Neural progenitor cell (in vitro differentiated cells): ENCODE results near the gene GATA5. TPM values are rescaled to one million over a fixed set of nuclear protein-coding genes. Genes with fewer than 3 reads are reported as not detected.

Experiments
- DNase-seq: peaks from one replicate; pipeline ENCODE4 v3.0.0-alpha.2; 2016; ENCODE audit warnings: low spot score
- H2AFZ ChIP-seq: fragments of 200-600 bp; sonication (generic); replicated peaks from 2 replicates; pipeline ENCODE4 v1.6.1; 2016; ENCODE audit warnings: antibody characterized with exemption
- H3F3A ChIP-seq: fragments of 200-600 bp; sonication (generic); 2 replicates; pipeline ENCODE4 v1.6.1; 2016; ENCODE audit warnings: antibody characterized with exemption, low read depth
- H3K27ac ChIP-seq: fragments of 200-600 bp; sonication (generic); 2 replicates; pipeline ENCODE4 v1.5.1; 2016; ENCODE audit warnings: mild to moderate bottlenecking
- H3K27me3 ChIP-seq: fragments of 200-600 bp; sonication (generic); 2 replicates; pipeline ENCODE4 v1.6.1; 2016; ENCODE audit warnings: mild to moderate bottlenecking, moderate library complexity
- H3K36me3 ChIP-seq: fragments of 200-600 bp; sonication (generic); 2 replicates; pipeline ENCODE4 v1.5.1; 2016
- H3K4me1 ChIP-seq: fragments of 200-600 bp; sonication (generic); 2 replicates; pipeline ENCODE4 v1.6.1; 2016; ENCODE audit warnings: mixed run types
- H3K4me2 ChIP-seq: fragments of 200-600 bp; sonication (generic); 2 replicates; pipeline ENCODE4 v1.6.1; 2016
- H3K4me3 ChIP-seq: fragments of 200-600 bp; sonication (generic); 2 replicates; pipeline ENCODE4 v1.5.1; 2016
- H3K79me2 ChIP-seq: fragments of 200-600 bp; sonication (generic); 2 replicates; pipeline ENCODE4 v1.6.1; 2016; ENCODE audit warnings: low read depth
- H3K9ac ChIP-seq: fragments of 200-600 bp; sonication (generic); 2 replicates; pipeline ENCODE4 v1.6.1; 2016
- H3K9me3 ChIP-seq: fragments of 200-600 bp; sonication (generic); 2 replicates; pipeline ENCODE4 v1.5.1; 2016; ENCODE audit warnings: low read depth
- H4K20me1 ChIP-seq: fragments of 200-600 bp; sonication (generic); 2 replicates; pipeline ENCODE4 v1.6.1; 2016; ENCODE audit warnings: low read depth
- H3K27ac Mint-ChIP-seq: 3 replicates; pipeline ENCODE4 v1.8.0; 2021; ENCODE audit warnings: mixed read lengths
- H3K27me3 Mint-ChIP-seq: 2 replicates; pipeline ENCODE4 v1.8.0; 2022; ENCODE audit warnings: low read depth, mild to moderate bottlenecking, inconsistent platforms, moderate library complexity, mixed read lengths; ENCODE audit not compliant: insufficient read depth
- H3K36me3 Mint-ChIP-seq: 3 replicates; pipeline ENCODE4 v1.8.0; 2021; ENCODE audit warnings: mixed read lengths
- H3K4me1 Mint-ChIP-seq: 3 replicates; pipeline ENCODE4 v1.8.0; 2021; ENCODE audit warnings: mixed read lengths
- H3K4me3 Mint-ChIP-seq: 3 replicates; pipeline ENCODE4 v1.8.0; 2021; ENCODE audit warnings: mild to moderate bottlenecking, moderate library complexity, mixed read lengths
- H3K9me3 Mint-ChIP-seq: 3 replicates; pipeline ENCODE4 v1.8.0; 2020; ENCODE audit warnings: mixed read lengths
- EZH2 ChIP-seq: fragments of 200-600 bp; sonication (generic); IDR thresholded peaks from 2 replicates; pipeline ENCODE4 v1.6.1; 2017; ENCODE audit warnings: antibody characterized with exemption, mild to moderate bottlenecking, moderate library complexity
- EZH2phosphoT487 ChIP-seq: fragments of 200-600 bp; sonication (generic); IDR thresholded peaks from 2 replicates; pipeline ENCODE4 v1.6.1; 2017; ENCODE audit warnings: antibody characterized with exemption
- total RNA-seq: library from RNA; depleted of rRNA; stranded (reverse); fragments of >200 nt; gene quantifications from 2 replicates; pipeline ENCODE4 v1.2.3, GENCODE V29; 2015; ENCODE audit warnings: low replicate concordance
- TF ChIP-seq, protein P1 (sequence below): fragments of 200-600 bp; sonication (generic); IDR thresholded peaks from 2 replicates; pipeline ENCODE4 v1.5.1; 2017; ENCODE audit warnings: antibody characterized with exemption, mild to moderate bottlenecking

GATA5 gene
- total RNA-seq, 1 donor from 2014 or later = not detected

DNA sequence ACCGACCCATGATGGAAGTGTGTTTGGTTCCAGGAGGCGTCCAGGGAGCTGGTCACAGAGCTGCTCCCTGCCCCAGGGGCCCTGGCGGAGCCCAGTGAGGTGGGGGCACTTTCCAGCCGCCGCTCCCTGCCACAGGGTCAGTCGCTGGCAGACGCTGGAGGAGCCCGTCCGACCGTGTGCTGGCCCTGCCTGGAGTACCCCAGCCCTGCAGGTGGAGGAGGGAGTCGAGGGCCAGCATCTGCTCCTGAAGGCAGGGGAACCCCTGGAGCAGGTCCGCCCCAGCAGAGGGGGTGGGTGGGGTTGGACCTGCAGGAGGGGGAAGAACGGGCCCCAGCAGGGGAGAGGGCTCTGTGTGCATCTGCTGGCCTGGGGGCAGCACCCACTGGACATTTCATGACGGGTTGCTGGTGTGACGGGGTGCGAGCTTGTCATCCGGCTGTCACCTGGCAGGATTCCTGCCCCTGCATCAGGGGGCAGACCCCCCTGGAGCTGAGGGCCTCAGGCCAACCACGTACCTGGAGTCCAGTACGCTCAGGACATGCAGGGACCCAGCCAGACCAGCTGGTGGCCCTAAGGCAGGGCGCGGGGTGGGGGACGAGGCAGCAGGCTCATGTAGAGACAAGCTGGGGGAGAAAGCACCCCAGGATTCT, 32.3 kb upstream of the GATA5 start:
- no peaks in the 10 kb centered on the region for H3K9me3 Mint-ChIP-seq
- no peak overlapping the region for H3K27ac Mint-ChIP-seq
- H4K20me1 ChIP-seq = no peaks in the 10 kb centered on the region
- peaks cover 16% of the 10 kb centered on the region for H3K27me3 Mint-ChIP-seq
- no peaks in the 10 kb centered on the region for H3K36me3 ChIP-seq
- H3K27me3 ChIP-seq = no peaks in the 10 kb centered on the region
- no peaks in the 10 kb centered on the region for H3K79me2 ChIP-seq
- H3K4me2 ChIP-seq = no peak overlapping the region
- H3K4me1 Mint-ChIP-seq = no peaks in the 10 kb centered on the region
- no peak overlapping the region for H2AFZ ChIP-seq
- H3K4me3 Mint-ChIP-seq = no peak overlapping the region
- no peak overlapping the region for H3K27ac ChIP-seq
- H3F3A ChIP-seq = no peaks in the 10 kb centered on the region
- TF ChIP-seq, protein P1, sequence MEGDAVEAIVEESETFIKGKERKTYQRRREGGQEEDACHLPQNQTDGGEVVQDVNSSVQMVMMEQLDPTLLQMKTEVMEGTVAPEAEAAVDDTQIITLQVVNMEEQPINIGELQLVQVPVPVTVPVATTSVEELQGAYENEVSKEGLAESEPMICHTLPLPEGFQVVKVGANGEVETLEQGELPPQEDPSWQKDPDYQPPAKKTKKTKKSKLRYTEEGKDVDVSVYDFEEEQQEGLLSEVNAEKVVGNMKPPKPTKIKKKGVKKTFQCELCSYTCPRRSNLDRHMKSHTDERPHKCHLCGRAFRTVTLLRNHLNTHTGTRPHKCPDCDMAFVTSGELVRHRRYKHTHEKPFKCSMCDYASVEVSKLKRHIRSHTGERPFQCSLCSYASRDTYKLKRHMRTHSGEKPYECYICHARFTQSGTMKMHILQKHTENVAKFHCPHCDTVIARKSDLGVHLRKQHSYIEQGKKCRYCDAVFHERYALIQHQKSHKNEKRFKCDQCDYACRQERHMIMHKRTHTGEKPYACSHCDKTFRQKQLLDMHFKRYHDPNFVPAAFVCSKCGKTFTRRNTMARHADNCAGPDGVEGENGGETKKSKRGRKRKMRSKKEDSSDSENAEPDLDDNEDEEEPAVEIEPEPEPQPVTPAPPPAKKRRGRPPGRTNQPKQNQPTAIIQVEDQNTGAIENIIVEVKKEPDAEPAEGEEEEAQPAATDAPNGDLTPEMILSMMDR = no peak
- no peak for TF ChIP-seq EZH2phosphoT487
- no peak for TF ChIP-seq EZH2
- H3K36me3 Mint-ChIP-seq = no peaks in the 10 kb centered on the region
- DNase-seq = no peak
- H3K9ac ChIP-seq = no peak overlapping the region
- no peak overlapping the region for H3K4me3 ChIP-seq
- H3K9me3 ChIP-seq = no peaks in the 10 kb centered on the region
- no peaks in the 10 kb centered on the region for H3K4me1 ChIP-seq

DNA sequence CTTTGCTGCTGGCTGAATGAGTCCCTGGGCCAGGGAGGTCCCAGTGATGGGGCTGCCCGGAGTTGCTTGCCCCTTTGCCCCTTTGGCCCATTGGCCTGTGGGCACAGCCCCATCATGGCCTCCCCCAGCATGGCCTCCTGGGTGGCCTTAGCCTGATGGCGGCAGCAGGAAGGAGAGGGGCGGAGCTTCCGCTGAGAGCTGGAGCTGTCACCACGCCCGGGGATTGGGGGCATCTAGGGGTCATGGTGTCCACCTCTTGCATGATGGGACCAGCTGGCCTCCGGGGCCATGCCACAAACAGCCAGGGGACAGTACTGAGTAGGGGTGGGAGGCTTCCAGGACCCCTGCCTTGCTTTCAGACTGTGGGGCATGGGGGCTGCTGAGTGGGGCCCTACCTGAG, 31.5 kb upstream of the GATA5 start:
- Mint-ChIP-seq H3K9me3 (no peaks in the 10 kb centered on the region), H3K27me3 (peaks cover 16% of the 10 kb centered on the region), H3K4me3 (no peak overlapping the region), H3K27ac (no peak overlapping the region), H3K36me3 (no peaks in the 10 kb centered on the region), H3K4me1 (no peaks in the 10 kb centered on the region)
- Histone ChIP-seq H4K20me1 (no peaks in the 10 kb centered on the region), H2AFZ (no peak overlapping the region), H3K4me2 (no peak overlapping the region), H3K79me2 (no peaks in the 10 kb centered on the region), H3K27me3 (no peaks in the 10 kb centered on the region), H3K9ac (no peak overlapping the region), H3K36me3 (no peaks in the 10 kb centered on the region), H3K9me3 (no peaks in the 10 kb centered on the region), H3F3A (no peaks in the 10 kb centered on the region), H3K4me1 (no peaks in the 10 kb centered on the region), H3K4me3 (no peak overlapping the region), H3K27ac (no peak overlapping the region)
- TF ChIP-seq EZH2phosphoT487 (no peak), EZH2 (no peak)
- TF ChIP-seq, protein P1 = no peak
- no peak for DNase-seq

DNA sequence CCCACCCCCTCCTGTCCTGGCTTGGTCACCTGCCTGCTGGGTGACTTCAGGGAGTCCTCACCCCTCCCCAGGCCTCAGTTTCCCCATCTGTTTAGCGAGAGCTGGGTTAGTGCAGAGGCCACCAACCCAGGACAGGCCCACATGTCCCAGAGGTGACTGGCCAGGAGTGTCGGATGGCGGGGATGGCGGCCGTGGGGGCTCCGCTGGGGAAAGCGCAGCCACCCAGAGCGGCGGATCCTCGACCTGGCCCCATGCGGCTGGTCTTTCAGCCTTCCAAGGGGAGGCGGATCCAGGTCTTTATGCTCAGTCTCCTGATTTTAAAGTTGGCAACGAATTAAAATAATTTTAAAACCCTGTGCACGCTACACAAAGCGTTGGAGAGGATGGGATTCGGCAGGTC, 31.0 kb upstream of the GATA5 start:
- Histone ChIP-seq H3K27ac (no peak overlapping the region), H3K4me3 (no peak overlapping the region), H3K27me3 (no peaks in the 10 kb centered on the region), H3K9me3 (no peaks in the 10 kb centered on the region), H3K9ac (no peak overlapping the region), H3K4me1 (no peaks in the 10 kb centered on the region), H2AFZ (no peak overlapping the region), H3K4me2 (no peak overlapping the region), H3K36me3 (no peaks in the 10 kb centered on the region), H4K20me1 (no peaks in the 10 kb centered on the region), H3K79me2 (no peaks in the 10 kb centered on the region), H3F3A (no peaks in the 10 kb centered on the region)
- no peak for DNase-seq
- Mint-ChIP-seq H3K27me3 (peaks cover 16% of the 10 kb centered on the region), H3K4me3 (no peak overlapping the region), H3K4me1 (peaks cover 2% of the 10 kb centered on the region), H3K36me3 (no peaks in the 10 kb centered on the region), H3K27ac (no peak overlapping the region), H3K9me3 (no peaks in the 10 kb centered on the region)
- TF ChIP-seq EZH2phosphoT487 = no peak
- TF ChIP-seq, protein P1 = no peak
- no peak for TF ChIP-seq EZH2
